GM21717 (cell line): ENCODE results near the gene KRAS.

Source experiments
- ATAC-seq: cut with Tn5 transposase; IDR thresholded peaks from one replicate; pipeline ENCODE4 v1.9.1; 2021; ENCODE audit warnings: mild to moderate bottlenecking, moderate library complexity; ENCODE audit not compliant: unreplicated experiment

Gene KRAS

DNA sequence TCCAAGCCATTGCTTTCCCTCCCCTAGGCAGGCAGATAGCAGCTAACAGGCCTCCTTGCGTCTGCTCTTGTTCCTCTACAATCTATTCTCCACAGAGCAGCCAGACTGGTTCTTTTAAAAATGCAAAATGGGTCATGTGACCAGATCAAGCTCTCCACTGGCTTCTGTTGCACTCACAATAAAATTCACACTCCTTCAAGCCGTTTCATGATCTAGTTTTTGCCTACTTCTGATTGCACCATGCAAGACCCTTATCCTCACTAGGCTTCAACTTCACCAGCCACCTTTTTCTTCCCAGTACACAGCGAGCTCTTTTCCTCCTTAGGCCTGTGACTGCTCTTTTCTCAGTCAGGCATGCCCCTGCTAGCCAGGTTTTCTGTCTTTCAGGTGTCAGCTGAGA, 6.1 kb upstream of the KRAS start:
- ATAC-seq, result no peak

DNA sequence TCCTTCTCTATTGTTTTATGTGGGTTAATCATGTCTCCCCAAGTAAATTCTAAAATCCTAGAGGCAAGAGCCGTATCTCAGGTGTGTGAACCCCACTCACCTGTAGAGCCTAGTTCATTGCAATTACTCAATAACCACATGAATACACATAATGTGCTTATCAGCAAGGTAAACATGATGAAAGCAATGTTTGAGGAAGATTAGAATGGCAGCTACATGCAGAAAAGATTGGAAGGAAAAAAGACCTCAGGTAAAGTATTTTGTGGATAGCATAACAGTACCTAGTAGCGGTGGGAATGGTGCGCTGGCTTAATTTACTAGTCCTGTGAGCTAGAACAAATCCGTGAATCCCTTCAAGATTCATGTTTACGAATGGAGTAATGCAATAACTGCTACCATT, 5.3 kb upstream of the KRAS start:
- no peak for ATAC-seq

DNA sequence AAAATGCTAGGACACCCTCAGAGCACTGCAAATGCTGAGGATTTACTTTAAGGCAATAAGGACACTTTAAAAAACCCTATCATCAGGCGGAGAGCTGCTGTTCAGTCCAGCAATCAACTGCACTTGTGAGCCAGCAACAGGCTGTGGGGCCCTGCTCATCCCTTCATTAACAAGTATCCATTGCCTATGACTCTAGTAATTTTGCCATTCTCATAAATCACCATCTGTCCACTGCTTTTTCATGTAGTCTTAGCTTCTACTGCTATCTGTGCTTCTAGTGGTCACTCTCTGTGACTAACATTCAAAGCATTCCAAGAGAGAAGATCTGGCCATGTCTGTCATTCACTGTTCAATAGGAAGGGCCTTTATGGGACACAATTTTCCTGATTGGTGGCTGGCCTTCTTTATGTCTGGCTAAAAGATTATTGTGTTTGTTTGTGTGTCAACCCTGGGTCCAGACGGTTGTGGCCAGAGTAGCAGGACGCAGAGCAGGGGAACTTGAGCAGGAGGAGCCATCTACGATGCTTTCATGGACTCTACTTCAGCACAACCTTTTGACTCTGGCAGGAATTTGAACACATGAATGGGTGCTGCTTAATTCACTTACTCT, 3.6 kb upstream of the KRAS start:
- no peak for ATAC-seq

DNA sequence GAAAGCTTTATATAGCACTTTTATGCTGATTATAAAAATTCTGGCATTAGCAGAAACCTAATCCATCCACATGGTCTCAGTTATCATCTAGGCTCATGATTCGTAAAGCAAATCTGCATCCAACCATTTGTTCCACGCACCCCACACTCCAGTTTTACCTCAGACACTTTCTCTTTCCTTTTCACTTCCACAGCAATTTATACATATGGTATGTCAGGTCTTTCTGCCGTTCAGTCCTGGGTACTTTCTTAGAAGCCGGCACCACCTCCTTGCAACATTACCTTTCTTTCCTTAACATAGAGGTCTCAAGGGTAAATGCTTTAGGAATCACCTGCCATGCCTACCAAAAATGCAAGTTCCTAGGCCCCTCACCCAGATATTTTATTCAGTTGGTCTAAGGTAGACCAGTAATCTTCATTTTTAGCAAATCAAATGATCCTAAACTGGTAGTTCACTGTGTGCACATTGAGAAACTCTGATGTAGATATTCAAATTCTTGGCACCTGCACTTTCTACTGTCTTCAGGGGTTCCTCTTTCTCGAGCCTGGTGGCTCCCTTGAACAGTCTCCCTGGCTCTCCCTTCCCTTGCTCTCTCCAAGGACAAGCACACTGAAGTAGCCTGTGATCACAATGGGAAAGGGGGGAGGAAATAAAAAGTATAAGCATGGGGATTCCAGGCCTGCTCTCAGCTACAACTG, 2.8 kb upstream of the KRAS start:
- no peak for ATAC-seq

DNA sequence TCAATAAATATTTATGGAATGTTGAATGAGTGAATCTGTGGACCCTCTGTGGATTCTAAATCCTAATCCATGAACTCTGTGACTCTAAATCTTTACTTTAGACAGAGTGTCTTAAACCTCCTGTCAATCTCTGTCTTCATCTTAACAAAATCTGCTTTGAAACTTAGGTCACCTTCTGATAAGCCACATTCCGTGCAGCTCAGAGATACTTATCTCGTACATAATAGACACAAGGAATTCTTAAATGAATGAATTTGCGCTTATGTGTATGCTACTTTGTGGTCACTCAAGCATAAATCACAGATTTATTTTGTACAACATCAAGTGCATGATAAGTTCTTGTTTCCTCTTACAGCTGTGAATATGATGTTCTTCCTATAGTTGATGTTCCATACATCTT, 2.2 kb upstream of the KRAS start:
- ATAC-seq, result no peak

DNA sequence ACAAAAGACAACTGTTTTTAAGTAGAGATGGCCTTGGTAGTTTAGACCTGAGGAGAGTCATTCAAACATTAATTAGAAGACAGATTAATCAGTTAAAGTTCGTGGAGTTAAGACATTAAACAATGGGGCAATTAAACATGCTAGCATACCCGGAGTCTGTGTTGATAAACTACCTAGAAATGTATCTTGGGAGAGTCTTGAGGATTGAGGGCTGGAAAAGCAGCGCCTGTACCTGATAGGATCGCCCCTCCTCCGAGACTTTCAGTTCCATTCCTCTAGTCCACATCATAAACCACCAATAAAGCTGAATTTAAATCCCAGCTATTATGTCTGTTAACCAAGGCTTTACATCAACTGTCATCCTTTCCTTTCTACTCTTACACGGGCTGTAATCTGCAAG, 1.0 kb upstream of the KRAS start:
- no peak for ATAC-seq

DNA sequence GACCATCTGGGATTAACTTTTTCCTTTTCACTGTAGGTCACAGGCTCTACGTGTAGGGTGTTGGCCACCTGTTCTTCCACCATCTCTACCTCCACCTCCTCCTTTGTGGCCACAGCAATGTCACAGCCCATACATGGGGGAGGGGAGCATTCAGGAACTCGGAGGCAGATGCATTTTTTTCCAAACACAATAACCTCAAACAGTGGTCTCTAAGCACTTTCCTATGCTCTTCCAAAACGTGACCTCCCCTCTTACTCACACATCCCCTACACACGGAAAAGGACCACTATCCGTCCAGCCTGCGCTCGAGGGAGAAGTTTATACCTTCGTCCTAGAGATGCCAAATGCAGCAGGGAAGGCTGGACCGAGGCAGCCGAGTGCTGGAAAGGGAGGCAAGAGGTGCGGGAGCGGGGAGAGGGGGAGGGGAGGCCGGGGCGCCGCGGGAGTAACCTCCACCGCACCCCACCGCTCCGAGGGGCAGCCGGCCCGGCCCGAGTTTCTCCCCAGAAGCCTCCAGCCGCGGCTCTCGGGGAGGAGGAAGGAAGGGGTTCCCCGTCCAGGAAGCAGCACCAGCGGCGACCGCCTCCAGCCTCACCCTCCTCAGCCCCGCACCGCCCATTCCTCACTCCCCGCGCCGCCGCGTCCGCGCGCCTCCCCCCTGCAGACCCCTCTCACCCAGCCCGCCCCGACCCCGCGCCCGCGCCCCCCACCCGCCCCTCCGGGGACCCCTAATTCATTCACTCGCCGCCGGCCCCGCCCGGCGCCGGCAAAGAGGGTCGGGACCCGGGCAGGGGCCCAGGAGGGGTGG, 594 bp downstream of the KRAS start:
- peak; percentile 54 for ATAC-seq

DNA sequence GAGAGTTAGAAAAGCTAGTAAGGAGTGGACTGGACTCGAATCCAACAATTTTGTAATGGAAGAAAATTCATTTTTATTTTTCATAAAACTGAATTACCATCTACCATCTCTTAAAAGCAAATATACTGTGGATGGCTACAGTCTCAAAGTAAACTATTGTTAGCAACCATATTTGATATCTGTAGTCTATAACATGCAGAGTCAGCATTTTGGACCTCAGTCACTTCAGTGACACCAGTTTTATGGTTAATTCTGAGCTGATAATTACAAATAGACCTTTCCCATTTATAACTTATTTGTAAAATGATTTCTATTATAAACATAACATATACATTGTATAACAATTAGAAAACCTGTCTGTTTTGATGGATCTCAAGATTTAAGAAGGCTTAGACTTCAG, 2.0 kb downstream of the KRAS start:
- no peak for ATAC-seq

DNA sequence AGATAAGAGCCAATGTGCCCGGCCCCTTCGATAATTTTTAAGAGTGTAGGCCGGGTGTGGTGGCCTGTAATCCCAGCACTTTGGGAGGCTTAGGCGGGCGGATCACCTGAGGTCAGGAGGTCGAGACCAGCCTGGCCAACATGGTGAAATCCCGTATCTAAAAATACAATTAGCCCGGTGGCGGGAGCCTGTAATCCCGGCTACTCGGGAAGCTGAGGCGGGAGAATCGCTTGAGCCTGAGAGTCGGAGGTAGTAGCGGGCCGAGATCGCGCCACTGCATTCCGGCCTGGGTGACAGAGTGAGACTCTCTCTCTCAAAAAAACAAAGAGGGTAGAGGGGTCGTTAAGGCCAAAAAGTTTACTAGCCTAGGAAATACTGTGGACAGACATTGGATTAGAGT, 2.6 kb downstream of the KRAS start:
- no peak for ATAC-seq

DNA sequence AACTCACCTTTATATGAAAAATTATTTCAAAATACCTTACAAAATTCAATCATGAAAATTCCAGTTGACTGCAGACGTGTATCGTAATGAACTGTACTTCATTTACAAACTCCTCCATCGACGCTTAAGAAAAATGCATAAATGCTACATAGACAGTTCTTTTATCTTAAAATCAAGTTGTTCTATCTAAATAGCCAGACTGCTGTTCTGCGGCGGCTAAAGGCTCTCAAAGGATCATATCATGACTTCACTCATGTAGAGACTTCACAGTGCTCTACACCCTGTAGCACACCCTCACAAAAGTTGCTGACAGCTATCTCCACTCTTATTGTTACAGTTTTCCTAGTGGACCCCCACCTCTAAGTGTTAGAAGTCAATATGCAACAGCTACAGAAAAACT, 5.2 kb downstream of the KRAS start:
- no peak for ATAC-seq

DNA sequence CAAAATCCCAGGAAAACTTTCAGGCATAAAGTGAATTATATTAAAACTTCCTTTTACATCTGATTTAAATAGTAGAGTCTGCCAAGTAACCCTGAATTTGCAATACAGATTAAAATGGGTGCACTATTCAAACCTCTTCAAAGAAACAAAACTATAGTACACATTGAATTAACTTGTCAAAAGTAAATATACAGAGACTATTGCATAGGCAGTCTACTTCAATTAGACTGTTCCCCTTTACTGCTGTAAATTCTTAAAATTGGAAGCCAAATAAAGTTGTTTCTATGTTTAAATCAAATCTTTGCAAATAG, 7.1 kb downstream of the KRAS start:
- no peak for ATAC-seq

DNA sequence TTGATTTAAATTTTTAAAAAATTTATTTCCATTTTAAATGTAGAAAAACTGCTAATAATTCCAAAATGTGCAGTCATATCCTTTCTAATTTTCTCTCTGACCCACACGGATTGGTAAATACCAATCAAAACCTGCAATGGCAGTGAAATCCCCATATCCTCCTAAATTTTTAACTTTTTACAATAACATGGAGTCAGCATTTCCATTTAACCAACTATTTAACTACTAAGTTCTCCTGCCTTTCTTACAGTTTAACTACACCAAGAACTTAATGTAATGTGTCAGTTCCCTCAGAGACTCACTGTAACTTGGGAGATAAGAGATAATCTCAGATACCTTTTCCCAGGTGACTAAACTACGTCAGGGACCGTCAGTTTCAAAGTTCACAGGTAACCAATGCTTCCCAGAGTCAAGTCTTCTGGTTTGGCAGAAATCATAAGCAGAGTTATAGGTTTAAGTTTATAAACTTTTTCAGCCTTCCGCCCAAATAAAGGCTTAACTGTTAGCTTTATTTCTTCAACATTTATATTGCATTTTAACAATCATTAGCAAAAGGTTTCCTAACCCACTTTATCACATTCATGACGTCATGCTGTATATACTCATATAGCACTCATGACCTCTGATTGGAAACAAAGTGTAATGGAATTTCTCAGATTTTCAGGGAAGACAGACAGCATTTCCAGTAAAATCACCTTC, 7.6 kb downstream of the KRAS start:
- no peak for ATAC-seq

DNA sequence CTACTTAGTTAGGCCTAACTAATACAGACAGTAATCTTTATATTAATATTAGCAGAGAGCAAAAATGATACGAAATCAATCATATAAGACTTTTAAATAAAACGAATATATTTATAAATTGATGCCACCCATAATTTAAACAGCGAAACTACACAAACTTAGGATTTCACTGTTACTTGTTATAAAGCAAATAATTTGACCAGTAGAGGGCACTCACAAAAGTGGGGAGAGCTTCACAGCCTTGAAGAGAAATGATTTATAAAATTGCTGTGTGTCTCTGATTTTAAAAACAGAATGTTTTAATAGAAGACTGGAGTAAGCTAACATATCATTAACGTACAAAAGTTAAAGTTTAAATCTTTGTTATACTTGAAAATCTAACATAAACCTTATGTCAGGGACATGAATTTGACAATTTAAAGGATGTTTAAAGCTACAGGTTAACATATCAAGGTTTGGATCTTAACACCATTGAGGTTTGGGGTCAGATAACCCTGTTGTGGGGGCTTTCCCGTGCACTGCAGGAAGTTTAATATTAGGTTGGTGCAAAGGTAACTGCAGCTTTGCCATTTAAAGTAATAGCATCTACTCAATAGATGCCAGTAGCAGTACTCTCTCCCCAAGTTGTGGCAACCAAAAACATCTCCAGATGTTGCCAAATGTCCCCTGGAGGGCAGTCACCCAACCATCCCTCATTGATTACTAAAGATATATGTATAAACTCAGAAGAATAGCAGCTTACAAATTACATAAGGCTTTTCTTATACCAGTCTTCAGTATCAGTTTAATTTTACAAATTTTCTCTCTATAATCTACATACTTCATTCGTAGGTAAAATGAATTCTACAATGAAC, 9.3 kb downstream of the KRAS start:
- ATAC-seq, result no peak

DNA sequence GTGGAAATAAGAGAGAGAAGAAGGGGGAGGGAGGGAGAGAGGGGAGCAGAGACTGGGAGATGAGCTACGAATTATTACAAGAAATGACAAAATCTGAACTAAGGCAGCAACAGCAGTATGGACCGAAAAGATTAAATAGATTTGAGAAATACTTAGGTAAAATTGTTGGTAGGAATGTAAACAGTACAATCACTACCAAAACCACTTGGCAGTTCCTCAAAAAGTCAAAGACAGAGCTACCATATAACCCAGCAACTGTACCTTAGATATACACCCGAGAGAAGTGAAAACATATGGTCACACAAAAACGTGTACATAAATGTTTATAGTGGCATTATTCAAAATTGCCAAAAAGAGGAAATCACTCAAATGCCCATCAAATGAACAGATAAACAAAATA, 14.1 kb downstream of the KRAS start:
- no peak for ATAC-seq

DNA sequence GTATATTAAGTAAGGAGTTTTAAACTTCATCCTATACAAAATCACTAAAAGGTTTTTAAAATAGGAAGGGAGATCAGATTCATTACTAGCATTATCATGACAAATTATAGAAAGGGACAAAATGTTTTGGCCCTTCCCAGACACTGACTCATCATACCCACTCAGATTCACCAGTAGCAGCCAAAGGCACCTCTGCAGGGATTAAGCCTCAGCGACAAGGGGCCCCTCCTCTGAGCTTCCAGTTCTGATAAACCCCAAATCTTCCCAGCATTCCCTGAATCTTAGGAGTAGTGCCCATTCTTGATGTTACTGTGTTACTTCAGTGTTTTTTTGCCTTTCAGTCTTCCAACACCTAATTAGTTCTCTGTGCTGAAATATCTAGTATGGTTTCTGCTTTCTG, 14.5 kb downstream of the KRAS start:
- no peak for ATAC-seq

DNA sequence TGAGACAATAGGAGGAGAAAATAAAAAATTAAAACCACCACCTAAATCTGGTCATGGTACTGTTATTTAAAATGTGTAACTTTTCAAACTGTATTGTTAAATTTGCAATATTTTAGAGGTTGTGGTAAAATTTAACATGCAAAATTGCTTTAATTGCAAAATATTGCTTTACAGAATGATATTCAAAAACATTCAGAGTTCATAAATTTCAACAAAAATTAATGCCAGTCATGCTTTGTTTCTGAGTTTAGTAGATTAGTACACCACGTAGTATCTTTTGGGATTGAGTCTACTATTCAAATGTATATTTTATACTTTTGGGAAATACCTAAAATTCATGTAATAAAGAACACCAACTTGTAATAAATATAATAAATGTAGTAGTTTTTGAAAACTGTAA, 37.4 kb downstream of the KRAS start:
- no peak for ATAC-seq

DNA sequence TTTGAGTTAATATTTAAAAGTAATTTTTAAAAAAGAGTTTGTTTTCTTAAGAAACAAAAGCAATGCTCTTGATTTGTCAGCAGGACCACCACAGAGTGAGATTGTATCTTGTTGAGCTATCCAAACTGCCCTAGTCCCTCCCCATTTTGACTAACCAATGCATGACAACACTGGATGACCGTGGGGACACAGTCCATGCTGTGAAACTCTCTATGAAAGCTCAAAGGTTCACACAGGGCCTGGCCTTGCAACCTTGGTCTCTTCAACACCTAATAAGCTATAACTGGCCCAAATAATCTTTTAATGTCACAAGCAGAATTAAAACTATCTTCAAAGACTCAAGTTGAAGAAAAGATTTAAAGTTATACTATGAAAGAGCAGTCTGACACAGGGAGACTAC, 42.2 kb downstream of the KRAS start:
- no peak for ATAC-seq

DNA sequence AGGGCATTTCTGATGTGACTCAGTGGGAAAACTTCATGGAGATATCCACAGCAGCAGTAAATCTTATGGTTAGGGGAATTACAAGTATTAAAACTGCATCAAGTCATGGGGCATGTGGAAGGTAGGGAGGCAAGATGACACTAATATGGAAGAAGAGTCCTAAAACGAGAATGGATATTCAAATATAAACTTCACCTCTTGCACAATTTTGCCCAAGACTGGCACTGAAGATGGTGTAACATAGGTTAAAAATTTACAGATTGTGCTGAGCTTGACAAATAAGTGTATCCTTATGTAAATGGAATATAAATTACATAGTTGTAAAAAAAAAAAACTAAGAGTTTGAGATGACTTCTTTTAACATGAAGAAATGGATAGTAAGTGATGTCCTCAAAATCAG, 42.9 kb downstream of the KRAS start:
- no peak for ATAC-seq

DNA sequence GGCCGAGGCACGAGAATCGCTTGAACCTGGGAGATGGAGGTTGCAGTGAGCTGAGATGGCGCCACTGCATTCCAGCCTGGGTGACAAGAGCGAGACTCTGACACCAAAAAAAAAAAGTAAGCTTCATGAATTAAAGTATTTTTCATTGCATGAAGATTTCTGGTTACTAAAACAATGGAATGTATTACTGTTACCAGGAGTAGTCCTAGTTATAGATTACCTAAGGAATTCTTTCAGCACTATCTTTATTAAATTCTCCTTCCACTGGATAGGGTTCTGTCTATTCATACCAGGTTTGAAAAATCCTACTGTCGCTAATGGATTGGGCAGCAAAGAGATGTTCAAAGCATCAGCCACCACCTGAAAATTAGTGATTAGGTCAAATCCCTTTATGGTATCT, 43.3 kb downstream of the KRAS start:
- ATAC-seq, result no peak

DNA sequence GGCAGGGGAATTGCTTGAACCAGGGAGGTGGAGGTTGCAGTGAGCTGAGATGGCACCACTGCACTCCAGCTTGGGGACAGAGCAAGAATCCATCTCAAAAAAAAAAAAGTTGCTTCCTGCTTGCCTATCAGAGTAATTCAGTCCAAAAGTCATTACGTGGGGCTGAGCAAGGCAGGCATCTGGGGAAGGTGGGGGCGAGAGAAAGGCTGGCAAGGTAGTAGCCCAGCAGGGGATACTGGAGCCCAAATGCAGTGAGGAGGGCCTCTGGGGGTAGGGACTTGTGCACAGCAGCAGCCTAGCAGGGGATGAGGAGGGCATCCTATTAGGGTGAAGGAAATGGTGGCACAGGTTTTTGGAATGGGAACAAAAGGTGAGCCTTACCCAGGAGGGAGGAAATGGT, 48.6 kb downstream of the KRAS start:
- no peak for ATAC-seq

DNA sequence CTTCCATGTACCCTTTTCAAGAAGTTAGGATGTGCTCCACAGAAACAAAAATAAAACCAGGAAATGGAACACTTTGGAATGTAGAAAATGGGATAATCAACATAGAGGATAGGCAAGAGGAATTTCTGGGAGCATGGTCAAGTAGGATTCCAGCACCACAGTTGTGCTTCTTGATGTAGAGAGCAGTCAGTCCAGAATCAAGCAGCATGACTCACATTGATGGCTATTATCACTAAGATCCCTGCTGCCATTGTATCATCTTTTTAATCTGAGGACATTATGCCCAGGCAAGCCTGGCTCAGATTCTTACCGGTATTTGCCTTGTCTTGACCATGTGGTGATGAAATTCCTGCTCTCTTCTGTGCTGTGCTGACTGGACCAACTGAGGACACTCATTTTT, 50.0 kb downstream of the KRAS start:
- no peak for ATAC-seq
